Common myeloid progenitor, CD34-positive (primary cell): ENCODE data around the gene CLEC1B.

Experiments
- CTCF ChIA-PET: fragments of 350-600 bp; sonication (Branson Sonifier 250); formaldehyde crosslinking; loops from one replicate; lab custom pipeline; 2021; ENCODE audit warnings: antibody characterized with exemption; lab: Charles Lee
- POLR2A ChIA-PET: fragments of 350-600 bp; sonication (Branson Sonifier 250); formaldehyde crosslinking; loops from one replicate; lab custom pipeline; 2021; ENCODE audit warnings: antibody characterized with exemption; lab: Charles Lee
- DNase-seq, 3 donors: peaks; one replicate each; pipeline versions ENCODE4 v3.0.0 to v3.0.0-alpha.2; 2013
- H3K27ac ChIP-seq, 2 experiments: 1 replicate in 1 of 2; 2 replicates in 1 of 2; pipeline ENCODE4 v1.7.0; 2013; ENCODE audit warnings: inconsistent platforms in 2 of 2, low read length in 2 of 2, mild to moderate bottlenecking in 2 of 2, low read depth in 1 of 2, moderate library complexity in 1 of 2; ENCODE audit not compliant: severe bottlenecking in 2 of 2, insufficient read depth in 1 of 2, poor library complexity in 1 of 2
- H3K27me3 ChIP-seq, 5 experiments: replicated peaks in 2 of 5; 1 replicate in 3 of 5; 2 replicates in 2 of 5; pipeline versions ENCODE4 v1.6.1 to v1.7.0; 2013; ENCODE audit warnings: low read length in 4 of 5, mild to moderate bottlenecking in 2 of 5, moderate library complexity in 2 of 5, inconsistent platforms in 1 of 5; ENCODE audit not compliant: insufficient read depth in 5 of 5, control insufficient read depth in 4 of 5
- H3K36me3 ChIP-seq, 4 experiments: 1 replicate in 2 of 4; 2 replicates in 2 of 4; pipeline versions ENCODE4 v1.6.1 to v1.7.0; 2013; ENCODE audit warnings: low read length in 3 of 4, control low read depth in 1 of 4, mild to moderate bottlenecking in 1 of 4; ENCODE audit not compliant: control insufficient read depth in 4 of 4, insufficient read depth in 4 of 4
- H3K4me1 ChIP-seq, 4 experiments: 1 replicate in 3 of 4; 2 replicates in 1 of 4; pipeline versions ENCODE4 v1.6.1 to v1.7.1; 2013; ENCODE audit warnings: low read length in 3 of 4, mild to moderate bottlenecking in 3 of 4, control low read depth in 1 of 4, inconsistent platforms in 1 of 4, moderate library complexity in 1 of 4; ENCODE audit not compliant: control insufficient read depth in 4 of 4, insufficient read depth in 4 of 4; ENCODE audit errors: control extremely low read depth in 1 of 4
- H3K4me3 ChIP-seq, 7 experiments: 1 replicate in 4 of 7; 2 replicates in 3 of 7; pipeline versions ENCODE4 v1.5.1 to v1.7.0; 2013; ENCODE audit warnings: mild to moderate bottlenecking in 7 of 7, low read length in 6 of 7, moderate library complexity in 6 of 7, inconsistent platforms in 2 of 7, low read depth in 2 of 7, control low read depth in 1 of 7; ENCODE audit not compliant: insufficient read depth in 4 of 7, control insufficient read depth in 1 of 7; ENCODE audit errors: extremely low read depth in 1 of 7
- H3K9me3 ChIP-seq, 5 experiments: 1 replicate in 4 of 5; 2 replicates in 1 of 5; pipeline versions ENCODE4 v1.6.1 to v1.7.1; 2013; ENCODE audit warnings: low read length in 4 of 5, mild to moderate bottlenecking in 2 of 5, inconsistent platforms in 1 of 5, low read depth in 1 of 5, moderate library complexity in 1 of 5; ENCODE audit not compliant: control insufficient read depth in 4 of 5, insufficient read depth in 2 of 5; ENCODE audit errors: control extremely low read depth in 1 of 5
- WGBS: methylation state at CpG from one replicate; pipeline ENCODE4 v1.1.5; 2013; ENCODE audit not compliant: insufficient coverage; 5-methylcytosine and 5-hydroxymethylcytosine counted together

The CLEC1B gene

GRCh38 chr12:10016881-10017280 is 18.0 kb upstream of the CLEC1B start:
- peak in 2 of 3 donors; percentile 61 to 68 for DNase-seq
- Histone ChIP-seq H3K36me3 (no peaks in the 10 kb centered on the region), H3K27ac (peak overlapping the region in 1 of 2 experiments; percentile 63), H3K27me3 (no peaks in the 10 kb centered on the region), H3K4me1 (peaks cover 0 to 25% (median 19%) of the 10 kb centered on the region in 4 experiments), H3K4me3 (no peak overlapping the region), H3K9me3 (peaks cover 0 to 2% (median 0%) of the 10 kb centered on the region in 5 experiments)
- POLR2A ChIA-PET = no interaction called here
- CTCF ChIA-PET = no interaction called here
- 0% methylated on average over 1 of the region's 1 CpG for WGBS

GRCh38 chr12:10015450-10015849 is 16.5 kb upstream of the CLEC1B start:
- CTCF ChIA-PET = interaction anchor here (1.2 to 1.9 kb wide), 2 partner anchors 125 to 257 kb away, joined by 3 to 4 read pairs; no protein-coding TSS in a partner anchor
- 92% methylated on average over 3 of the region's 4 CpGs for WGBS
- Histone ChIP-seq H3K4me3 (no peak overlapping the region), H3K9me3 (peaks cover 0 to 2% (median 0%) of the 10 kb centered on the region in 5 experiments), H3K27me3 (no peaks in the 10 kb centered on the region), H3K36me3 (no peaks in the 10 kb centered on the region), H3K27ac (no peak overlapping the region), H3K4me1 (peaks cover 0 to 25% (median 19%) of the 10 kb centered on the region in 4 experiments)
- DNase-seq = no peak
- POLR2A ChIA-PET = no interaction called here

- no peaks in the 10 kb centered on the region for H3K36me3 ChIP-seq
- CTCF ChIA-PET = interaction anchor here (1.1 to 4.2 kb wide), 6 partner anchors 13 to 262 kb away, joined by 3 to 29 read pairs (median 4); partner anchors contain the start of genes CLEC12A and CLEC1B
Measured at GRCh38 chr12:10012630-10013330, 13.9 kb upstream of the CLEC1B start.

GRCh38 chr12:10001171-10001776 is 2.4 kb upstream of the CLEC1B start:
- Histone ChIP-seq H3K36me3 (no peaks in the 10 kb centered on the region), H3K4me3 (no peak overlapping the region), H3K4me1 (peaks cover 0 to 15% (median 3%) of the 10 kb centered on the region in 4 experiments), H3K27ac (no peak overlapping the region), H3K27me3 (no peaks in the 10 kb centered on the region), H3K9me3 (no peaks in the 10 kb centered on the region)
- POLR2A ChIA-PET = interaction anchor here (0.6 kb wide), 1 partner anchor 105 kb away, joined by 3 read pairs; no protein-coding TSS in a partner anchor
- 90% methylated on average over 2 of the region's 4 CpGs for WGBS
- CTCF ChIA-PET = interaction anchor here (0.6 to 4.7 kb wide), 5 partner anchors 9 to 251 kb away, joined by 3 to 23 read pairs (median 4); partner anchors contain the start of gene CLEC12B
- peak in 1 of 3 donors; percentile 12 for DNase-seq

More at GRCh38 chr12:10012630-10013330, 13.9 kb upstream of the CLEC1B start:
- POLR2A ChIA-PET = interaction anchor here (0.6 kb wide), 1 partner anchor 23 kb away, joined by 3 read pairs; no protein-coding TSS in a partner anchor
- Histone ChIP-seq H3K4me3 (no peak overlapping the region), H3K4me1 (peaks cover 0 to 15% (median 8%) of the 10 kb centered on the region in 4 experiments), H3K9me3 (peaks cover 0 to 2% (median 0%) of the 10 kb centered on the region in 5 experiments), H3K27me3 (no peaks in the 10 kb centered on the region), H3K27ac (no peak overlapping the region)
- DNase-seq = no peak
- WGBS = 97% methylated on average over 4 of the region's 6 CpGs

- H3K4me1 ChIP-seq = peaks cover 0 to 9% (median 6%) of the 10 kb centered on the region in 4 experiments
- DNase-seq = peak in 2 of 3 donors; percentile 18 to 36
- no peaks in the 10 kb centered on the region for H3K36me3 ChIP-seq
- WGBS = 67% methylated on average over 1 of the region's 4 CpGs
- ChIA-PET CTCF (interaction anchor here (0.7 to 1.8 kb wide), 4 partner anchors 9 to 52 kb away, joined by 3 to 5 read pairs (median 4); partner anchors contain the start of gene CLEC12B), POLR2A (interaction anchor here (1.1 kb wide), 1 partner anchor 57 kb away, joined by 3 read pairs; no protein-coding TSS in a partner anchor)
- peak overlapping the region in 1 of 7 experiments; percentile 30 for H3K4me3 ChIP-seq
- H3K27me3 ChIP-seq = no peaks in the 10 kb centered on the region
- H3K27ac ChIP-seq = no peak overlapping the region
- no peaks in the 10 kb centered on the region for H3K9me3 ChIP-seq
Measured at GRCh38 chr12:9992296-9992695, 6.6 kb downstream of the CLEC1B start.

GRCh38 chr12:9991876-9992275 is 7.0 kb downstream of the CLEC1B start:
- no peaks in the 10 kb centered on the region for H3K27me3 ChIP-seq
- peak in 2 of 3 donors; percentile 20 to 25 for DNase-seq
- H3K4me3 ChIP-seq = peak overlapping the region in 1 of 7 experiments; percentile 30
- no peaks in the 10 kb centered on the region for H3K36me3 ChIP-seq
- H3K9me3 ChIP-seq = no peaks in the 10 kb centered on the region
- ChIA-PET POLR2A (interaction anchor here (1.1 kb wide), 1 partner anchor 57 kb away, joined by 3 read pairs; no protein-coding TSS in a partner anchor), CTCF (interaction anchor here (0.7 to 1.8 kb wide), 4 partner anchors 10 to 51 kb away, joined by 3 to 5 read pairs (median 4); partner anchors contain the start of gene CLEC12B)
- peaks cover 0 to 9% (median 6%) of the 10 kb centered on the region in 4 experiments for H3K4me1 ChIP-seq
- no peak overlapping the region for H3K27ac ChIP-seq
- WGBS = 100% methylated on average over 1 of the region's 3 CpGs
